Measurements from ENCODE around the gene TMEM256. TPM values are rescaled to one million over a fixed set of nuclear protein-coding genes. Genes with fewer than 3 reads are reported as not detected.
"Not testable (repeated sequence)": the region's sequence is repeated elsewhere in the genome, so short reads cannot be mapped to it uniquely, and the experiment has no call there.

Gene TMEM256
- total and polyA plus RNA-seq, 9 of the 15 experiments (the other 6 are each of a cell fraction or from before 2014, with no cell fraction given): 43.4 to 177 (median 68.5) TPM

GRCh38 chr17:7369825-7370224 lies 34.1 kb downstream of the TMEM256 start:
- H3K36me3 ChIP-seq (ENCODE audit: control insufficient read depth, insufficient read depth, low read length): no peaks in the 10 kb centered on the region
- H3K27ac ChIP-seq (ENCODE audit: extremely low read depth, low read depth, low read length): no peak overlapping the region
- no peak for TF ChIP-seq ZNF124 (CRISPR knock-in tag; IDR thresholded peaks at IDR 0.05)
- no peak for TF ChIP-seq MLX (CRISPR knock-in tag; conservative IDR thresholded peaks at IDR 0.05)
- no peak for TF ChIP-seq JUNB (CRISPR knock-in tag; conservative IDR thresholded peaks at IDR 0.05)
- TF ChIP-seq ZNF431 (CRISPR knock-in tag; IDR thresholded peaks at IDR 0.05): no peak
- no peak for TF ChIP-seq GTF3C2 (IDR thresholded peaks at IDR 0.05; ENCODE audit: borderline replicate concordance, extremely low read depth, insufficient read length)
- no peak for TF ChIP-seq HDAC8 (tag; IDR thresholded peaks at IDR 0.05)
- no peak for TF ChIP-seq BCL6 (CRISPR knock-in tag; IDR thresholded peaks at IDR 0.05)
- TF ChIP-seq NCOA6 (IDR thresholded peaks at IDR 0.05): no peak
- intact Hi-C loops (cut with micrococcal nuclease): no loop called here
- ATAC-seq: no peak
- H3K9ac ChIP-seq (ENCODE audit: insufficient read depth in 1 of 2, low read depth in 2 of 2, low read length in 2 of 2): no peak overlapping the region
- peaks cover 3 to 4% of the 10 kb centered on the region in 2 experiments; a peak in 1 of 5 replicates for H3K27me3 ChIP-seq (ENCODE audit: control insufficient read depth in 2 of 2, insufficient read depth in 2 of 2, low read length in 2 of 2)
- BruUV-seq (replicated peaks): no TSS peak
- FAIRE-seq: no peak
- DNase-seq (ENCODE audit: extremely low read depth in 1 of 4, low spot score in 3 of 4): no peak
- WGBS (ENCODE audit: insufficient coverage, low coverage, missing lambda C conversion rate): 8% methylated on average over 5 of the region's 5 CpGs
- CTCF ChIA-PET (ENCODE audit: low intra/inter-chr PET ratio): no interaction called here
- H3K9me1 ChIP-seq (ENCODE audit: control insufficient read depth, insufficient read depth, low read length): no peaks in the 10 kb centered on the region
- no peaks in the 10 kb centered on the region for H3K9me3 ChIP-seq (replicated peaks; ENCODE audit: control insufficient read depth, insufficient read depth, low read depth, low read length)
- no peaks in the 10 kb centered on the region for H3K79me2 ChIP-seq (ENCODE audit: control insufficient read depth, insufficient read depth, low read length)
- H3K4me3 ChIP-seq: no peak overlapping the region
- H3K4me1 ChIP-seq (replicated peaks in 1 of 2; ENCODE audit: control insufficient read depth in 2 of 2, insufficient read depth in 2 of 2, low read length in 2 of 2): no peaks in the 10 kb centered on the region; a peak in 1 of 5 replicates
- POLR2A ChIA-PET: no interaction called here
- no peaks in the 10 kb centered on the region for H4K20me1 ChIP-seq (replicated peaks; ENCODE audit: control insufficient read depth, insufficient read depth, low read length)
- H3K4me2 ChIP-seq (ENCODE audit: insufficient read depth, low read length): no peak overlapping the region
- in situ Hi-C loops (cut with MboI): no loop called here
- no peak overlapping the region for H2AFZ ChIP-seq (ENCODE audit: low read depth, low read length)

- H3K4me3 ChIP-seq; BruUV-seq (replicated peaks); intact Hi-C loops (cut with micrococcal nuclease); H3K9ac ChIP-seq (ENCODE audit: insufficient read depth in 1 of 2, low read depth in 2 of 2, low read length in 2 of 2); CTCF ChIA-PET (ENCODE audit: low intra/inter-chr PET ratio); H3K4me1 ChIP-seq (replicated peaks in 1 of 2; ENCODE audit: control insufficient read depth in 2 of 2, insufficient read depth in 2 of 2, low read length in 2 of 2); DNase-seq (ENCODE audit: extremely low read depth in 1 of 4, low spot score in 3 of 4); in situ Hi-C loops (cut with MboI); H2AFZ ChIP-seq (ENCODE audit: low read depth, low read length); H3K27me3 ChIP-seq (ENCODE audit: control insufficient read depth in 2 of 2, insufficient read depth in 2 of 2, low read length in 2 of 2); H4K20me1 ChIP-seq (replicated peaks; ENCODE audit: control insufficient read depth, insufficient read depth, low read length); H3K4me2 ChIP-seq (ENCODE audit: insufficient read depth, low read length); H3K9me1 ChIP-seq (ENCODE audit: control insufficient read depth, insufficient read depth, low read length); ATAC-seq; H3K27ac ChIP-seq (ENCODE audit: extremely low read depth, low read depth, low read length); H3K9me3 ChIP-seq (replicated peaks; ENCODE audit: control insufficient read depth, insufficient read depth, low read depth, low read length); H3K36me3 ChIP-seq (ENCODE audit: control insufficient read depth, insufficient read depth, low read length); FAIRE-seq; H3K79me2 ChIP-seq (ENCODE audit: control insufficient read depth, insufficient read depth, low read length): not testable (repeated sequence)
- 25% methylated on average over 3 of the region's 5 CpGs for WGBS (ENCODE audit: insufficient coverage, low coverage, missing lambda C conversion rate)
- POLR2A ChIA-PET: interaction anchor here (0.6 to 1.1 kb wide), 4 partner anchors 12 to 246 kb away, joined by 3 to 4 read pairs (median 3); partner anchors contain the start of gene POLR2A
Measured at GRCh38 chr17:7368599-7368994, 35.3 kb downstream of the TMEM256 start.
